Measurements from ENCODE around the gene PRKCG. TPM values are rescaled to one million over a fixed set of nuclear protein-coding genes. Genes with fewer than 3 reads are reported as not detected.
"Not testable (repeated sequence)": the region's sequence is repeated elsewhere in the genome, so short reads cannot be mapped to it uniquely, and the experiment has no call there.

PRKCG gene
- total and polyA plus RNA-seq, 8 donors, result 0.16 to 2.2 (median 0.28) TPM; not detected in 1

GRCh38 chr19:53868892-53869804 is 12.8 kb upstream of the PRKCG start:
- FAIRE-seq (no peak), DNase-seq (peak; percentile 84 to 97 (median 90)), ATAC-seq (peak; percentile 66 to 76 (median 67))
- H3K36me3 ChIP-seq, result peaks cover 0 to 8% (median 5%) of the 10 kb centered on the region in 3 donors
- no peaks in the 10 kb centered on the region for H3K27me3 ChIP-seq
- no peaks in the 10 kb centered on the region for H3K9me3 ChIP-seq
- peak in 2 of 4 donors; percentile 35 to 43 for TF ChIP-seq CTCF (IDR thresholded peaks at IDR 0.05)
- peak overlapping the region; percentile 80 to 87 (median 84) for H3K27ac ChIP-seq
- peak overlapping the region; percentile 52 to 86 (median 76) for H3K4me3 ChIP-seq
- 0 to 1% methylated on average over 58 to 75 of the region's 75 CpGs for WGBS, 2 donors
- H3K4me1 ChIP-seq, result peaks cover 0 to 6% (median 0%) of the 10 kb centered on the region in 3 donors
- intact Hi-C loops (cut with DNase I), result no loop called here

DNA sequence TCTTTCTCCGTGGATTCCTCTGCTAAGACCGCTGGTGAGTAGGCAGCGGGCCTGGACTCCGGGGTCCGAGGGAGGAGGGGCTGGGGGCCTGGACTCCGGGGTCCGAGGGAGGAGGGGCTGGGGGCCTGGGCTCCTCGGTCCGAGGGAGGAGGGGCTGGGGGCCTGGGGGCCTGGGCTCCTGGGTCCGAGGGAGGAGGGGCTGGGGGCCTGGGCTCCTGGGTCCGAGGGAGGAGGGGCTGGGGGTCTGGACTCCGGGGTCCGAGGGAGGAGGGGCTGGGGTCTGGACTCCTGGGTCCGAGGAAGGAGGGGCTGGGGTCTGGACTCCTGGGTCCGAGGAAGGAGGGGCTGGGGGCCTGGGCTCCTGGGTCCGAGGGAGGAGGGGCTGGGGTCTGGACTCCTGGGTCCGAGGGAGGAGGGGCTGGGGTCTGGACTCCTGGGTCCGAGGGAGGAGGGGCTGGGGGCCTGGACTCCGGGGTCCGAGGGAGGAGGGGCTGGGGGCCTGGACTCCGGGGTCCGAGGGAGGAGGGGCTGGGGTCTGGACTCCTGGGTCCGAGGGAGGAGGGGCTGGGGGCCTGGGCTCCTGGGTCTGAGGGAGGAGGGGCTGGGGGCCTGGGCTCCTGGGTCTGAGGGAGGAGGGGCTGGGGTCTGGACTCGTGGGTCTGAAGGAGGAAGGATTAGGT is 12.1 kb upstream of the PRKCG start:
- Histone ChIP-seq H3K36me3 (peaks cover 0 to 11% (median 5%) of the 10 kb centered on the region in 3 donors), H3K4me3 (peak overlapping the region; percentile 52 to 86 (median 76)), H3K27ac (peak overlapping the region; percentile 80 to 87 (median 84))
- WGBS, 2 donors, result 1 to 2% methylated on average over 18 to 24 of the region's 24 CpGs
- H3K27me3 ChIP-seq; H3K9me3 ChIP-seq; ATAC-seq; FAIRE-seq; H3K4me1 ChIP-seq; intact Hi-C loops (cut with DNase I): not testable (repeated sequence)
- peak in 1 of 6 donors; percentile 75 for DNase-seq

- intact Hi-C loops (cut with DNase I), result no loop called here
- ATAC-seq (peak in 1 of 4 donors; percentile 6), DNase-seq (peak in 1 of 6 donors; percentile 36), FAIRE-seq (no peak)
- Histone ChIP-seq H3K27ac (peak overlapping the region in 3 of 4 donors; percentile 9 to 39 (median 39)), H3K4me3 (peak overlapping the region in 2 of 4 donors; percentile 11 to 86), H3K27me3 (no peaks in the 10 kb centered on the region), H3K36me3 (peaks cover 0 to 11% (median 5%) of the 10 kb centered on the region in 3 donors), H3K4me1 (peaks cover 0 to 6% (median 0%) of the 10 kb centered on the region in 3 donors), H3K9me3 (no peaks in the 10 kb centered on the region)
- no peak for TF ChIP-seq CTCF (IDR thresholded peaks at IDR 0.05)
- 23 to 24% methylated on average over 5 of the region's 5 CpGs for WGBS, 2 donors
Measured at GRCh38 chr19:53870485-53870844, 11.5 kb upstream of the PRKCG start.

- intact Hi-C loops (cut with DNase I), result no loop called here
- WGBS, 2 donors, result 63 to 76% methylated on average over 7 of the region's 7 CpGs
- H3K27me3 ChIP-seq, result no peaks in the 10 kb centered on the region
- peaks cover 0 to 6% (median 0%) of the 10 kb centered on the region in 3 donors for H3K4me1 ChIP-seq
- FAIRE-seq (no peak), DNase-seq (no peak), ATAC-seq (no peak)
- TF ChIP-seq CTCF (IDR thresholded peaks at IDR 0.05), result no peak
- peak overlapping the region in 1 of 4 donors; percentile 9 for H3K27ac ChIP-seq
- H3K36me3 ChIP-seq, result peaks cover 0 to 11% (median 5%) of the 10 kb centered on the region in 3 donors
- no peaks in the 10 kb centered on the region for H3K9me3 ChIP-seq
- H3K4me3 ChIP-seq, result no peak overlapping the region
Measured at GRCh38 chr19:53871454-53871853, 10.5 kb upstream of the PRKCG start.

GRCh38 chr19:53872762-53873161 is 9.2 kb upstream of the PRKCG start:
- intact Hi-C loops (cut with DNase I), result no loop called here
- TF ChIP-seq CTCF (IDR thresholded peaks at IDR 0.05), result no peak
- H3K27ac ChIP-seq, result no peak overlapping the region
- H3K27me3 ChIP-seq, result no peaks in the 10 kb centered on the region
- no peak for ATAC-seq
- H3K36me3 ChIP-seq, result peaks cover 0 to 11% (median 5%) of the 10 kb centered on the region in 3 donors
- H3K9me3 ChIP-seq, result no peaks in the 10 kb centered on the region
- DNase-seq, result no peak
- H3K4me1 ChIP-seq, result no peaks in the 10 kb centered on the region
- FAIRE-seq, result no peak
- H3K4me3 ChIP-seq, result no peak overlapping the region
- WGBS, 2 donors, result 74 to 77% methylated on average over 6 of the region's 6 CpGs

Measured in pancreas (tissue), 10 donors.